ENCODE results near the gene MTHFD1L.

Gene MTHFD1L

DNA sequence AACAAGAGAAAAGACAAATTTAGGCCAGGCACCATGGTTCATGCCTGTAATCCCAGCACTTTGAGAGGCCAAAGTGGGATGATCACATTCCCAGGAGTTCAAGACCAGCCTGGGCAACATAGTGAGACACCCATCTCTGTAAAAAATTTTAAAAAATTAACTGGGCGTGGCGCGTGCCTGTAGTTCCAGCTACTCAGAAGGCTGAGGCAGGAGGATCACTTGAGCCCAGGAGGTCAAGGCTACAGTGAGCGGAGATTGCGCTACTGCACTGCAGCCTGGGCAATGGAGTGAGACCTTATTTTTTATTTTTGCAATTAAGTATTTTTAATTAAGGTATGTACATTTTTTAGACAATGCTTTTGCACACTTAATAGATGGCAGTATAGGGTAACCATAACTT, 3.3 kb downstream of the MTHFD1L start (continued):
- TF ChIP-seq ZNF8 (CRISPR knock-in tag; IDR thresholded peaks at IDR 0.05) = no peak

- TF ChIP-seq TSHZ2 (CRISPR knock-in tag; IDR thresholded peaks at IDR 0.05) (no peak), GLIS3 (CRISPR knock-in tag; IDR thresholded peaks at IDR 0.05) (no peak), SNAI2 (CRISPR knock-in tag; IDR thresholded peaks at IDR 0.05) (no peak), ZNF70 (CRISPR knock-in tag; IDR thresholded peaks at IDR 0.05) (no peak), ZFP30 (CRISPR knock-in tag; IDR thresholded peaks at IDR 0.05) (no peak), ARNTL (CRISPR knock-in tag; IDR thresholded peaks at IDR 0.05; ENCODE audit: borderline replicate concordance, low read depth) (no peak), RARB (CRISPR knock-in tag; IDR thresholded peaks at IDR 0.05) (no peak), BACH2 (CRISPR knock-in tag; IDR thresholded peaks at IDR 0.05; ENCODE audit: borderline replicate concordance) (no peak), ZNF8 (CRISPR knock-in tag; IDR thresholded peaks at IDR 0.05) (no peak), ESRRG (CRISPR knock-in tag; IDR thresholded peaks at IDR 0.05) (no peak), TOX (CRISPR knock-in tag; IDR thresholded peaks at IDR 0.05; ENCODE audit: borderline replicate concordance) (no peak), ZNF565 (CRISPR knock-in tag; conservative IDR thresholded peaks at IDR 0.05; ENCODE audit: low read depth) (no peak)
- TF ChIP-seq, protein P1, sequence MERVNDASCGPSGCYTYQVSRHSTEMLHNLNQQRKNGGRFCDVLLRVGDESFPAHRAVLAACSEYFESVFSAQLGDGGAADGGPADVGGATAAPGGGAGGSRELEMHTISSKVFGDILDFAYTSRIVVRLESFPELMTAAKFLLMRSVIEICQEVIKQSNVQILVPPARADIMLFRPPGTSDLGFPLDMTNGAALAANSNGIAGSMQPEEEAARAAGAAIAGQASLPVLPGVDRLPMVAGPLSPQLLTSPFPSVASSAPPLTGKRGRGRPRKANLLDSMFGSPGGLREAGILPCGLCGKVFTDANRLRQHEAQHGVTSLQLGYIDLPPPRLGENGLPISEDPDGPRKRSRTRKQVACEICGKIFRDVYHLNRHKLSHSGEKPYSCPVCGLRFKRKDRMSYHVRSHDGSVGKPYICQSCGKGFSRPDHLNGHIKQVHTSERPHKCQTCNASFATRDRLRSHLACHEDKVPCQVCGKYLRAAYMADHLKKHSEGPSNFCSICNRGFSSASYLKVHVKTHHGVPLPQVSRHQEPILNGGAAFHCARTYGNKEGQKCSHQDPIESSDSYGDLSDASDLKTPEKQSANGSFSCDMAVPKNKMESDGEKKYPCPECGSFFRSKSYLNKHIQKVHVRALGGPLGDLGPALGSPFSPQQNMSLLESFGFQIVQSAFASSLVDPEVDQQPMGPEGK (CRISPR knock-in tag; IDR thresholded peaks at IDR 0.05; ENCODE audit: borderline replicate concordance) = no peak
- TF ChIP-seq, protein P2, sequence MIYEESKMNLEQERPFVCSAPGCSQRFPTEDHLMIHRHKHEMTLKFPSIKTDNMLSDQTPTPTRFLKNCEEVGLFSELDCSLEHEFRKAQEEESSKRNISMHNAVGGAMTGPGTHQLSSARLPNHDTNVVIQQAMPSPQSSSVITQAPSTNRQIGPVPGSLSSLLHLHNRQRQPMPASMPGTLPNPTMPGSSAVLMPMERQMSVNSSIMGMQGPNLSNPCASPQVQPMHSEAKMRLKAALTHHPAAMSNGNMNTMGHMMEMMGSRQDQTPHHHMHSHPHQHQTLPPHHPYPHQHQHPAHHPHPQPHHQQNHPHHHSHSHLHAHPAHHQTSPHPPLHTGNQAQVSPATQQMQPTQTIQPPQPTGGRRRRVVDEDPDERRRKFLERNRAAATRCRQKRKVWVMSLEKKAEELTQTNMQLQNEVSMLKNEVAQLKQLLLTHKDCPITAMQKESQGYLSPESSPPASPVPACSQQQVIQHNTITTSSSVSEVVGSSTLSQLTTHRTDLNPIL (CRISPR knock-in tag; IDR thresholded peaks at IDR 0.05; ENCODE audit: low read depth) = no peak
- no peak for ATAC-seq
These were observed 8.7 kb downstream of the MTHFD1L start for GRCh38 chr6:150874179-150874578.

DNA sequence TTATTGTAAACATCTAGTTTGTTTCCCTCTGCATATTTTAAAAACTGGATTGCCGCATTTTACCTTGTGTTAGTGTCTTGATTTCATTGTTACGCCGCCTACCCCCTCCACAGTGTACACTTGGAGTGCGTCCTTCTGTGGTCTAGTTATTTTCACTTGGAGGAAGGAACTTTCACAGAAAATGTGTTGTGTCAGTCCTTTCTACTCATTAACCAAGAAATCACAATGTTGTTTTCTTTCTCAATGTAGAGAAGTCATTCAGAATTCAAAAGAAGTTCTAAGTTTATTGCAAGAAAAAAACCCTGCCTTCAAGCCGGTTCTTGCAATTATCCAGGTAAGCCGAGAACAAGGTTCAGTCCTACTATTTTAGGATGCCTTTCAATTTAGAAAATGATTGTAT, 10.3 kb downstream of the MTHFD1L start:
- no peak for ATAC-seq
- TF ChIP-seq, protein P2 (CRISPR knock-in tag; IDR thresholded peaks at IDR 0.05; ENCODE audit: low read depth) = no peak
- TF ChIP-seq ZNF8 (CRISPR knock-in tag; IDR thresholded peaks at IDR 0.05) (no peak), ZFP3 (CRISPR knock-in tag; IDR thresholded peaks at IDR 0.05) (no peak), TSHZ2 (CRISPR knock-in tag; IDR thresholded peaks at IDR 0.05) (no peak), ZNF565 (CRISPR knock-in tag; conservative IDR thresholded peaks at IDR 0.05; ENCODE audit: low read depth) (no peak)

DNA sequence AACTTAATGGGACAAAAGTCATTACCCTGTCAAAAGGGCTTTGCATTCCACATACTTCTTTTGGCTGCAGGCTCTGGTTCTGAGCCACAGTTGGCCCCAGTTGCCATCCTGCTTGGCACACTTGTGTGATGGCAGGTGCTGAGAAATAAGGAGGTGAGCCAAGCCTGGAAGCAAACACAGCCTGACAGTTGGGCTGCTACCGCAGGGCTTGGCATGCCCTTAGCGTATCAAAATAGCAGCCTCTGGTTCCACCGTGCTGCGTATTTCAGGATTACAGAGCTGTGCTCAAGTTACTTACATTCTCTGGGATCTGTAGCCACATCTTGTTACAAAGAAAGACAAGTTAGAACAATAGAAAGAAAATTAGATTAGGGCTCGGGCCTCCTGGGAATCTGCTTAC, 11.1 kb downstream of the MTHFD1L start:
- peak; percentile 65; the same call in 1 of the 2 replicates for TF ChIP-seq ISL1 (CRISPR knock-in tag; IDR thresholded peaks at IDR 0.05)
- TF ChIP-seq ZFP3 (CRISPR knock-in tag; IDR thresholded peaks at IDR 0.05) = no peak
- ATAC-seq = peak; percentile 80

- no peak for ATAC-seq
- TF ChIP-seq OSR1 (CRISPR knock-in tag; IDR thresholded peaks at IDR 0.05) = no peak
- TF ChIP-seq GLIS3 (CRISPR knock-in tag; IDR thresholded peaks at IDR 0.05) = no peak
- no peak for TF ChIP-seq ZNF565 (CRISPR knock-in tag; conservative IDR thresholded peaks at IDR 0.05; ENCODE audit: low read depth)
- no peak for TF ChIP-seq CSDC2 (CRISPR knock-in tag; IDR thresholded peaks at IDR 0.05)
- no peak for TF ChIP-seq ISL1 (CRISPR knock-in tag; IDR thresholded peaks at IDR 0.05)
- no peak for TF ChIP-seq TCF4 (CRISPR knock-in tag; IDR thresholded peaks at IDR 0.05; ENCODE audit: borderline replicate concordance)
- no peak for TF ChIP-seq RARB (CRISPR knock-in tag; IDR thresholded peaks at IDR 0.05)
- TF ChIP-seq SNAI2 (CRISPR knock-in tag; IDR thresholded peaks at IDR 0.05) = no peak
These were observed 12.4 kb downstream of the MTHFD1L start for GRCh38 chr6:150877928-150878327.

Measured in SK-N-SH treated with all-trans-retinoic acid at 6 μM for 48 hours (cell line).